IMR-90 (cell line): ENCODE results near the gene PLIN4. TPM values are rescaled to one million over a fixed set of nuclear protein-coding genes. Genes with fewer than 3 reads are reported as not detected.
A peak's percentile ranks its signal among the peaks of the same experiment; 100 is the strongest.

Source experiments
- ATAC-seq: fragments of 200-7000 bp; cut with Tn5 transposase; 2 replicates; pipeline ENCODE4 v1.9.1; 2020; ENCODE audit warnings: low read depth, mild to moderate bottlenecking, moderate library complexity
- BruUV-seq: library from RNA; stranded (reverse); fragments of 400-500 nt; replicated peaks from 2 replicates; lab custom pipeline; 2021; lab: Mats Ljungman, UMichigan
- CTCF ChIA-PET: fragments of 300-600 bp; formaldehyde crosslinking; extraction: SDS; loops from one replicate; lab custom pipeline; 2021; ENCODE audit warnings: antibody characterized with exemption; lab: Yijun Ruan, JAX
- POLR2A ChIA-PET: fragments of 300-600 bp; sonication (Branson Sonifier 250); formaldehyde crosslinking; loops from one replicate; lab custom pipeline; 2022; ENCODE audit warnings: antibody characterized with exemption; ENCODE audit not compliant: unreplicated experiment; lab: Charles Lee
- DNase-seq: peaks from one replicate; pipeline ENCODE4 v3.0.0; 2013
- H2AFZ ChIP-seq: replicated peaks from 2 replicates; pipeline ENCODE3; 2013; ENCODE audit warnings: low read length, mild to moderate bottlenecking; ENCODE audit not compliant: poor library complexity
- H2AK5ac ChIP-seq: 2 replicates; pipeline ENCODE4 v1.6.1; 2013; ENCODE audit warnings: low read depth, low read length, inconsistent platforms
- H2AK9ac ChIP-seq: replicated peaks from 2 replicates; pipeline ENCODE3; 2013; ENCODE audit warnings: mild to moderate bottlenecking, low read depth, low read length, moderate library complexity; ENCODE audit not compliant: poor library complexity
- H2BK120ac ChIP-seq: 2 replicates; pipeline ENCODE4 v1.6.1; 2013; ENCODE audit warnings: low read depth, low read length, inconsistent platforms
- H2BK15ac ChIP-seq: 3 replicates; pipeline ENCODE4 v1.6.1; 2013; ENCODE audit warnings: low read depth, low read length, inconsistent platforms
- H2BK20ac ChIP-seq: 2 replicates; pipeline ENCODE4 v1.6.1; 2013; ENCODE audit warnings: low read depth, mild to moderate bottlenecking, inconsistent platforms, low read length, moderate library complexity
- H2BK5ac ChIP-seq: 2 replicates; pipeline ENCODE4 v1.6.1; 2013; ENCODE audit warnings: mild to moderate bottlenecking, low read depth, low read length, inconsistent platforms; ENCODE audit not compliant: poor library complexity, severe bottlenecking
- H3K14ac ChIP-seq: replicated peaks from 2 replicates; pipeline ENCODE4 v1.6.1; 2013; ENCODE audit warnings: low read depth, low read length, inconsistent platforms
- H3K18ac ChIP-seq: 2 replicates; pipeline ENCODE4 v1.6.1; 2013; ENCODE audit warnings: low read depth, low read length, control low read depth
- H3K23ac ChIP-seq: 2 replicates; pipeline ENCODE4 v1.6.1; 2013; ENCODE audit warnings: low read depth, low read length, inconsistent platforms
- H3K27ac ChIP-seq: 2 replicates; pipeline ENCODE4 v1.5.1; 2013; ENCODE audit warnings: mild to moderate bottlenecking, control low read depth, low read length; ENCODE audit not compliant: insufficient read depth
- H3K27me3 ChIP-seq: 2 replicates; pipeline ENCODE4 v1.6.1; 2013; ENCODE audit warnings: low read length; ENCODE audit not compliant: control insufficient read depth, insufficient read depth
- H3K36me3 ChIP-seq: 2 replicates; pipeline ENCODE4 v1.6.1; 2013; ENCODE audit warnings: low read length, mixed read lengths; ENCODE audit not compliant: control insufficient read depth, insufficient read depth
- H3K4ac ChIP-seq: 2 replicates; pipeline ENCODE4 v1.6.1; 2013; ENCODE audit warnings: low read depth, low read length, inconsistent platforms
- H3K4me1 ChIP-seq: 2 replicates; pipeline ENCODE4 v1.6.1; 2013; ENCODE audit warnings: low read length, mixed read lengths; ENCODE audit not compliant: control insufficient read depth, insufficient read depth
- H3K4me2 ChIP-seq: 2 replicates; pipeline ENCODE4 v1.6.1; 2013; ENCODE audit warnings: low read depth, mild to moderate bottlenecking, control low read depth, low read length, moderate library complexity
- H3K4me3 ChIP-seq: 2 replicates; pipeline ENCODE4 v1.5.1; 2013; ENCODE audit warnings: low read depth, mild to moderate bottlenecking, control low read depth, low read length, moderate library complexity; ENCODE audit not compliant: insufficient read depth
- H3K56ac ChIP-seq: 2 replicates; pipeline ENCODE4 v1.6.1; 2013; ENCODE audit warnings: low read length, inconsistent platforms; ENCODE audit not compliant: insufficient read depth; ENCODE audit errors: extremely low read depth
- H3K79me1 ChIP-seq, 2 experiments: 2 replicates each; pipeline ENCODE4 v1.6.1; 2013; ENCODE audit warnings: low read length in 2 of 2, inconsistent platforms in 1 of 2, low read depth in 1 of 2
- H3K9ac ChIP-seq: 2 replicates; pipeline ENCODE4 v1.6.1; 2013; ENCODE audit warnings: low read depth, low read length, control low read depth
- H3K9me1 ChIP-seq: 2 replicates; pipeline ENCODE4 v1.6.1; 2013; ENCODE audit warnings: low read length, inconsistent platforms; ENCODE audit not compliant: insufficient read depth
- H3K9me3 ChIP-seq: 2 replicates; pipeline ENCODE4 v1.6.1; 2013; ENCODE audit warnings: low read length; ENCODE audit not compliant: control insufficient read depth, insufficient read depth
- H4K20me1 ChIP-seq: 2 replicates; pipeline ENCODE4 v1.6.1; 2013; ENCODE audit warnings: low read length, inconsistent platforms; ENCODE audit not compliant: insufficient read depth
- H4K5ac ChIP-seq: 2 replicates; pipeline ENCODE4 v1.6.1; 2013; ENCODE audit warnings: mild to moderate bottlenecking, low read depth, low read length, control low read depth
- H4K8ac ChIP-seq, 2 experiments: 2 replicates each; pipeline ENCODE4 v1.6.1; 2013; ENCODE audit warnings: low read depth in 2 of 2, low read length in 2 of 2, control low read depth in 1 of 2, inconsistent platforms in 1 of 2
- H4K91ac ChIP-seq: 2 replicates; pipeline ENCODE4 v1.6.1; 2013; ENCODE audit warnings: low read depth, low read length, inconsistent platforms; ENCODE audit not compliant: insufficient read depth
- BHLHE40 ChIP-seq: fragments of 150-350 bp; IDR thresholded peaks from 2 replicates; pipeline ENCODE4 v1.6.1; 2016; ENCODE audit warnings: mild to moderate bottlenecking, low read depth, low read length
- CEBPB ChIP-seq: IDR thresholded peaks from 2 replicates; pipeline ENCODE4 v1.6.1; 2012; ENCODE audit warnings: low read depth, low read length, improper control_type of control experiment
- CHD1 ChIP-seq: IDR thresholded peaks from 2 replicates; pipeline ENCODE4 v1.6.1; 2012; ENCODE audit warnings: low read depth, low read length, improper control_type of control experiment
- FOS ChIP-seq: fragments of 150-350 bp; IDR thresholded peaks from 2 replicates; pipeline ENCODE4 v1.6.1; 2016; ENCODE audit warnings: low read depth, low read length
- MAFK ChIP-seq: IDR thresholded peaks from 2 replicates; pipeline ENCODE4 v1.6.1; 2012; ENCODE audit warnings: low read depth, low read length, improper control_type of control experiment
- MAZ ChIP-seq: IDR thresholded peaks from 2 replicates; pipeline ENCODE4 v1.6.1; 2012; ENCODE audit warnings: low read depth, mild to moderate bottlenecking, low read length, improper control_type of control experiment, moderate library complexity, borderline replicate concordance
- MXI1 ChIP-seq: IDR thresholded peaks from 2 replicates; pipeline ENCODE4 v1.6.1; 2012; ENCODE audit warnings: low read depth, mild to moderate bottlenecking, low read length, moderate library complexity, borderline replicate concordance
- NFE2L2 ChIP-seq: fragments of 150-350 bp; IDR thresholded peaks from 2 replicates; pipeline ENCODE4 v1.6.1; 2016; ENCODE audit warnings: low read depth, mild to moderate bottlenecking, low read length
- POLR2A ChIP-seq: IDR thresholded peaks from 2 replicates; pipeline ENCODE4 v1.6.1; 2012; ENCODE audit warnings: mild to moderate bottlenecking, low read depth, low read length
- WGBS, 2 experiments: methylation state at CpG; one replicate each; pipeline versions ENCODE4 v1.1.5 to v1.1.7; 2013; ENCODE audit warnings: missing lambda C conversion rate in 2 of 2; ENCODE audit not compliant: insufficient read length in 1 of 2; ENCODE audit errors: extremely low coverage in 2 of 2; 5-methylcytosine and 5-hydroxymethylcytosine counted together
- dilution Hi-C: fragments of 300-500 bp; cut with HindIII; formaldehyde crosslinking; loops from one replicate; pipeline ENCODE4 v1.14.3; 2018; ENCODE audit warnings: low sequenced_read_pairs; ENCODE audit not compliant: unreplicated experiment
- in situ Hi-C: fragments of 300-500 bp; cut with MboI; formaldehyde crosslinking; loops from 3 replicates; pipeline ENCODE4 v1.14.3; 2019; ENCODE audit warnings: low sequenced_read_pairs, inconsistent platforms, mixed read lengths
- intact Hi-C: fragments of 100-400 bp; cut with micrococcal nuclease; formaldehyde crosslinking; loops from 2 replicates; pipeline ENCODE4 v1.10.0; 2022
- polyA plus RNA-seq, 3 experiments: library from polyadenylated mRNA; depleted of rRNA; stranded (reverse); fragments of >200 nt; gene quantifications; 2 replicates each; pipeline ENCODE4 v1.2.3, GENCODE V29; 2012; ENCODE audit warnings: low replicate concordance in 1 of 3
- total RNA-seq: library from RNA; depleted of rRNA; stranded (reverse); fragments of >200 nt; gene quantifications from 2 replicates; pipeline ENCODE4 v1.2.3, GENCODE V29; 2012
- TF ChIP-seq, protein P1 (sequence below): fragments of 150-350 bp; IDR thresholded peaks from 2 replicates; pipeline ENCODE4 v1.6.1; 2017; ENCODE audit warnings: mild to moderate bottlenecking, antibody characterized with exemption, low read length, low read depth
- TF ChIP-seq, protein P2 (sequence below): fragments of 150-350 bp; IDR thresholded peaks from 2 replicates; pipeline ENCODE4 v1.6.1; 2016; ENCODE audit warnings: low read depth, mild to moderate bottlenecking, low read length, moderate library complexity, borderline replicate concordance

Gene PLIN4
- total and polyA plus RNA-seq, 2 of the 4 experiments (the other 2 are of a cell fraction) = under 0.01 to 0.09 TPM

DNA sequence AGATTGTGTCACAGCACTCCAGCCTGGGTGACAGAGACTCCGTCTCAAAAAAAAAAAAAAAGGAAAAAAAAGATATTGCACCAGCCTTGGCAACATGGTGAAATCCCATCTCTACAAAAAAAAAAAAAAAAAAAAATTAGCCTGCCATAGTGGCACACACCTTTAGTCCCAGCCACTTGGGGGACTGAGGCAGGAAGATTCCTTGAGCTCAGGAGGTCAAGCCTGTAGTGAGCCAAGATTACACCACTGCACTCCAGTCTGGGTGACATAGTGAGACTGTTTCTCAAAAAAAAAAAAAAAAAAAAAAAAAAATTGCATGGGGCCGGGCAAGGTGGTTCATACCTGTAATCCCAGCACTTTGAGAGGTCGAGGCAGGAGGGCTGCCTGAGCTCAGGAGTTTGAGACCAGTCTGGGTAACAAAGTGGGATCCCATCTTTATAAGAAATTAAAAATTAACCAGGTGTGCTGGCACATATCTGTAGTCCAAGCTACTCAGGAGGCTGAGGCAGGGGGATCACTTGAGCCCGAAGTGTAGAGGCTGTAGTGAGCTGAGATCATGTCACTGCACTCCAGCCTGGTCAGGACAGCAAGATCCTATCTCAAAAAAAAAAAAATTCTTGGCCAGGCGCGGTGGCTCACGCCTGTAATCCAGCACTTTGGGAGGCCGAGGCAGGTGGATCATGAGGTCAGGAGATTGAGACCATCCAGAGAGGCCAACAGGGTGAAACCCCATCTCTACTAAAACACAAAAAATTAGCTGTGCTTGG is 53.3 kb downstream of the PLIN4 start (continued):
- TF ChIP-seq, protein P1, sequence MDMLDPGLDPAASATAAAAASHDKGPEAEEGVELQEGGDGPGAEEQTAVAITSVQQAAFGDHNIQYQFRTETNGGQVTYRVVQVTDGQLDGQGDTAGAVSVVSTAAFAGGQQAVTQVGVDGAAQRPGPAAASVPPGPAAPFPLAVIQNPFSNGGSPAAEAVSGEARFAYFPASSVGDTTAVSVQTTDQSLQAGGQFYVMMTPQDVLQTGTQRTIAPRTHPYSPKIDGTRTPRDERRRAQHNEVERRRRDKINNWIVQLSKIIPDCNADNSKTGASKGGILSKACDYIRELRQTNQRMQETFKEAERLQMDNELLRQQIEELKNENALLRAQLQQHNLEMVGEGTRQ = no peak

DNA sequence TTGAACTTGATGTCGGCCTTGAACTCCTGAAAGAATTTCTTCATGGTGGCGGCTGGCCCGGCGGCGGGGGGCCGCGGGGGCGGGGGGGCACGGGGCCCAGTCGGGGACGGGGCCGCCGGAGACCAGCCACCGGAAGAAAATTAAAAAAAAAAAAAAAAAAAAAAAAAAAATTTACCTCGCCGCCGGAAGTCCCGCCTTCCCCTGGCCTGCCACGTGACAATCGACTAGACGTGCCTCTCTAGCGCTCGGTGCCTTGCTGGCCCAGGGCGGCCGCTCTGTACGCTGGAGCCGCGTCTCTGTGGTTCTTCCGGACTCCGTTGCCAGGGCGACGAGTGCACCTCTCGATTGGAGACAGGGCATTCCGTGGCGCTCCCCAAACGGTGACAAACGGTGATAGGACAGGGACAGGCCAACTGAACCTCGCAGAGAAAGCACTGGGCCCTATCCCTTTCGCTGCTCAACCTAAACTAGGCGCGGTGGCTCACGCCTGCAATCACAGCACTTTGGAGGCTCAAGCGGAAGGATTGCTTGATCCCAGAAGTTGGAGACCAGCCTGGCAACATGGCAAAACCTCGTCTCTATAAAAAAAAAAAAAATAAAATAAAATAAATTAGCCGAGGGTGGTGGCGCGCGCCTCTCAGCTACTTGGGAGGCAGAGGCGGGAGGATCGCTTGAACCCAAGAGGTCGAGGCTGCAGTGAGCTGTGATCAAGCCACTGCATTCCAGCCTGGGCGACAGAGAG is 60.5 kb downstream of the PLIN4 start, which contains the start of gene UBXN6:
TSS of gene UBXN6 (minus strand) at position 141 of the 742 bp plus-strand sequence. CDS start at position 44, 97 bp downstream.
- Histone ChIP-seq H3K4me3 (peak within 1 kb of the TSS; percentile 97), H3K27me3 (no peaks in the 10 kb centered on the region), H3K9ac (peak within 1 kb of the TSS; percentile 99), H3K23ac (peak within 1 kb of the TSS; percentile 97), H4K20me1 (peaks cover 21% of the 10 kb centered on the region), H2AK9ac (peak within 1 kb of the TSS; percentile 99), H2BK5ac (peak within 1 kb of the TSS; percentile 93), H4K5ac (peak within 1 kb of the TSS; percentile 99), H3K4me1 (peaks cover 12% of the 10 kb centered on the region), H2AK5ac (peak within 1 kb of the TSS; percentile 99), H3K56ac (peak within 1 kb of the TSS; percentile 91), H3K9me3 (no peaks in the 10 kb centered on the region), H3K9me1 (peaks cover 17% of the 10 kb centered on the region), H3K4ac (peak within 1 kb of the TSS; percentile 98), H2AFZ (peak within 1 kb of the TSS; percentile 100), H2BK15ac (peak within 1 kb of the TSS; percentile 88; the same call in 1 of the 3 replicates), H3K18ac (peak within 1 kb of the TSS; percentile 80), H3K79me1 (peaks cover 15 to 45% of the 10 kb centered on the region in 2 experiments), H3K27ac (peak within 1 kb of the TSS; percentile 99), H2BK20ac (peak within 1 kb of the TSS; percentile 80; the same call in 1 of the 2 replicates), H3K4me2 (peak within 1 kb of the TSS; percentile 97), H3K36me3 (peaks cover 15% of the 10 kb centered on the region), H2BK120ac (peak within 1 kb of the TSS; percentile 87), H3K14ac (peak within 1 kb of the TSS; percentile 97), H4K8ac (peak within 1 kb of the TSS; percentile 98), H4K91ac (peak within 1 kb of the TSS; percentile 97)
- CTCF ChIA-PET = no interaction called here
- ATAC-seq (peak; percentile 71), DNase-seq (peak; percentile 99)
- no TSS peak for BruUV-seq
- POLR2A ChIA-PET = no interaction called here
- intact Hi-C loops (loop anchor here (2.0 kb wide), 1 partner anchor 55 kb away; the partner anchor contains the start of gene CHAF1A), in situ Hi-C loops (no loop called here), dilution Hi-C loops (no loop called here)
- WGBS, 2 experiments = 0% methylated on average over 17 of the region's 52 CpGs; no CpG with 5 or more reads in 1 of the 2 experiments
- no peak for TF ChIP-seq NFE2L2
- no peak for TF ChIP-seq CHD1
- peak; percentile 2 for TF ChIP-seq POLR2A
- TF ChIP-seq, protein P1 = peak; percentile 94
- TF ChIP-seq MAZ = no peak
- TF ChIP-seq CEBPB = no peak
- no peak for TF ChIP-seq MAFK
- TF ChIP-seq FOS = 0 out of 2 replicates have a peak, but pooled peaks have one; percentile 4
- TF ChIP-seq MXI1 = peak; percentile 64; the same call in 1 of the 2 replicates
- TF ChIP-seq, protein P2, sequence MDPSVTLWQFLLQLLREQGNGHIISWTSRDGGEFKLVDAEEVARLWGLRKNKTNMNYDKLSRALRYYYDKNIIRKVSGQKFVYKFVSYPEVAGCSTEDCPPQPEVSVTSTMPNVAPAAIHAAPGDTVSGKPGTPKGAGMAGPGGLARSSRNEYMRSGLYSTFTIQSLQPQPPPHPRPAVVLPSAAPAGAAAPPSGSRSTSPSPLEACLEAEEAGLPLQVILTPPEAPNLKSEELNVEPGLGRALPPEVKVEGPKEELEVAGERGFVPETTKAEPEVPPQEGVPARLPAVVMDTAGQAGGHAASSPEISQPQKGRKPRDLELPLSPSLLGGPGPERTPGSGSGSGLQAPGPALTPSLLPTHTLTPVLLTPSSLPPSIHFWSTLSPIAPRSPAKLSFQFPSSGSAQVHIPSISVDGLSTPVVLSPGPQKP = no peak
- TF ChIP-seq BHLHE40 = peak; percentile 63
